AG10803 (cell line): ENCODE data around the gene ABHD17A.

Experiments used
- DNase-seq: peaks from one replicate; pipeline ENCODE4 v3.0.0; 2010; ENCODE audit warnings: low read depth
- H3K4me3 ChIP-seq: 2 replicates; pipeline ENCODE4 v1.5.1; 2011; ENCODE audit warnings: mild to moderate bottlenecking, low read length, control low read depth
- CTCF ChIP-seq: conservative IDR thresholded peaks from 2 replicates; pipeline ENCODE4 v1.5.1; 2011; ENCODE audit warnings: mild to moderate bottlenecking, low read length, control low read depth, inconsistent platforms

Gene ABHD17A

GRCh38 chr19:1905110-1905862, 20.0 kb upstream of the ABHD17A start, which contains the start of the genes ADAT3 and SCAMP4:
ADAT3 (plus strand) TSS chr19:1905399; CDS start chr19:1912048, 6,649 bp downstream.
SCAMP4 (plus strand) TSS chr19:1905399; CDS start chr19:1915020, 9,621 bp downstream.
- TF ChIP-seq CTCF: no peak
- DNase-seq: peak; percentile 99
- peak within 1 kb of the TSS; percentile 74 for H3K4me3 ChIP-seq

- TF ChIP-seq CTCF: no peak
- DNase-seq: no peak
- peak overlapping the region; percentile 41 for H3K4me3 ChIP-seq
These were observed 19.5 kb upstream of the ABHD17A start for GRCh38 chr19:1904860-1905109.

GRCh38 chr19:1902923-1903322, 17.6 kb upstream of the ABHD17A start:
- TF ChIP-seq CTCF: no peak
- no peak for DNase-seq
- no peak overlapping the region for H3K4me3 ChIP-seq

GRCh38 chr19:1901940-1902404, 16.7 kb upstream of the ABHD17A start:
- H3K4me3 ChIP-seq: no peak overlapping the region
- no peak for DNase-seq
- no peak for TF ChIP-seq CTCF

GRCh38 chr19:1896508-1896907, 11.2 kb upstream of the ABHD17A start:
- DNase-seq: no peak
- no peak overlapping the region for H3K4me3 ChIP-seq
- no peak for TF ChIP-seq CTCF

GRCh38 chr19:1893791-1894190, 8.5 kb upstream of the ABHD17A start:
- DNase-seq: no peak
- H3K4me3 ChIP-seq: no peak overlapping the region
- TF ChIP-seq CTCF: no peak

- TF ChIP-seq CTCF: no peak
- no peak for DNase-seq
- no peak overlapping the region for H3K4me3 ChIP-seq
These were observed 4.6 kb upstream of the ABHD17A start for GRCh38 chr19:1889907-1890306.
